ENCODE measurements around the gene TFG.

TFG gene

DNA sequence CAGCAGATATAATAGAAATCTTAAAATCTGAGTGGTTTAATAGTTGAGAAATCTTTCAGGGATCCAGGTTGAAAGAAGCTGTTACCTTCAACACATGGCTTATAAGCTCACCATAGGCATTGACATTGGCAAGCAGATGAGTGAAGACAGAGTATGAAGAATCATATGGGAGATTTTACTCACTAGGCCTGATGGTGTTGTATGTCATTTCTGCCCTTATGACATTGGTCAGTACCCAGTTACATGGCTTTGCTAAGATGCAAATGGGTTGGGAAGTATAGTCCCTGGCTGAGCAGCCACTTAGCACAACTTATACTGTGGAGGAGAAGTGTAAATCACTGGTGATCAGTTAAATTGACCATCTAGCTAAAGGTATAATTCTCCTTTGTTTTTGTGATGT is 5.9 kb downstream of the TFG start:
- TF ChIP-seq, protein P1, sequence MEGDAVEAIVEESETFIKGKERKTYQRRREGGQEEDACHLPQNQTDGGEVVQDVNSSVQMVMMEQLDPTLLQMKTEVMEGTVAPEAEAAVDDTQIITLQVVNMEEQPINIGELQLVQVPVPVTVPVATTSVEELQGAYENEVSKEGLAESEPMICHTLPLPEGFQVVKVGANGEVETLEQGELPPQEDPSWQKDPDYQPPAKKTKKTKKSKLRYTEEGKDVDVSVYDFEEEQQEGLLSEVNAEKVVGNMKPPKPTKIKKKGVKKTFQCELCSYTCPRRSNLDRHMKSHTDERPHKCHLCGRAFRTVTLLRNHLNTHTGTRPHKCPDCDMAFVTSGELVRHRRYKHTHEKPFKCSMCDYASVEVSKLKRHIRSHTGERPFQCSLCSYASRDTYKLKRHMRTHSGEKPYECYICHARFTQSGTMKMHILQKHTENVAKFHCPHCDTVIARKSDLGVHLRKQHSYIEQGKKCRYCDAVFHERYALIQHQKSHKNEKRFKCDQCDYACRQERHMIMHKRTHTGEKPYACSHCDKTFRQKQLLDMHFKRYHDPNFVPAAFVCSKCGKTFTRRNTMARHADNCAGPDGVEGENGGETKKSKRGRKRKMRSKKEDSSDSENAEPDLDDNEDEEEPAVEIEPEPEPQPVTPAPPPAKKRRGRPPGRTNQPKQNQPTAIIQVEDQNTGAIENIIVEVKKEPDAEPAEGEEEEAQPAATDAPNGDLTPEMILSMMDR (IDR thresholded peaks at IDR 0.05): no peak

DNA sequence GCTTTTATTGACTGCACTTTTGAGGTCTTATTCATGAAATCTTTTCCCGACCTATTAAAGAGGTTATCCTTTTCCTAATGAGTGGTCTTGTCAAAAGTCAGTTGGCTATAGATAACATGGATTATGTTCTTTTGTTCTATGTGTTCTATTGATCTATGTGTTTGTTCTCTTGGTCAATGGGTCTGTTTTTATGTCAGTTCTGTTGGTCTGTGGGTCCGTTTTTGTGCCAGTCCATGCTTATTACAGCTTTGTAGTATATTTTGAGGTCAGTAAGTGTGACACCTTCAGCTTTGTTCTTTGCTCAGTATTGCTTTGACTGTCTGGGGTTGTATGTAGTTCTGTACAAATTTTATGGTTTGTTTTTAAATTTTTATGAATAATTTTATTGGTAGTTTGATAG is 7.8 kb downstream of the TFG start:
- TF ChIP-seq, protein P1 (IDR thresholded peaks at IDR 0.05): no peak

DNA sequence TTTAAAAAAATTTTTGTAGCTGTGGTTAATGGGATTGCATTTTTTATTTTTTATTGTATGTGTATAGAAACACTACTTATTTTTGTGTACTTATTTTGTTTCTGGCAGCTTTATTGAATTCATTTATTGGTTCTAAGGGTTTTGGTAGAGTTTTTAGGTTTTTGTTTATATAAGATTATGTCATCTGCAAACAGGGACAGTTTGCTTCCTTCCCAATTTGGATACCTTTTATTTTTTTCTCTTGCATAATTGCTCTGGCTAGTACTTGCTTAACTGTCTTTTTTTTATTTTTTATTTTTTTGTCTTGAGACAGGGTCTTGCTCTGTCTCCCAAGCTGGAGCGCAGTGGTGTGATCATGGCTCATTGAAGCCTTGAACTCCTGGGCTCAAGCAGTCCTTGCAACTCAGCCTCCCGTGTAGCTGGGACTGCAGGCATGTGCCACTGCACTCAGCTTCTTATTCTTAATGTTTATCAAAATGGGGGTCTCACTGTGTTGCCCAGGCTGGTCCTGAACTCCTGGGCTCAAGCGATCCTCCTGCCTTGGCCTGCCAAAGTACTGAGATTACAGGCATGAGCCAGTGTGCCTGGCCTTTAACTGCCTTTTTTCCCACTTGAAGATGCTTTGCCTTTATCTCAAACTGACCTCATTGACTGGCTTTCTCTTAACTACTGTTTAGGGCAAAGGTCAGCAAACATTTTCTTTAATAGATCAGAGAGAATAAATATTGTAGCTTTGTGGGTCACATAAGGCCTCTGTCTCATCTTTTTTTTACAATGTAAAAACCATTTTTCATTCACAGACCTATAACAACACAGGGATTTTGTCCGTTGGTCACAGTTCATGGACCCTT is 8.6 kb downstream of the TFG start:
- TF ChIP-seq, protein P1 (IDR thresholded peaks at IDR 0.05): no peak

DNA sequence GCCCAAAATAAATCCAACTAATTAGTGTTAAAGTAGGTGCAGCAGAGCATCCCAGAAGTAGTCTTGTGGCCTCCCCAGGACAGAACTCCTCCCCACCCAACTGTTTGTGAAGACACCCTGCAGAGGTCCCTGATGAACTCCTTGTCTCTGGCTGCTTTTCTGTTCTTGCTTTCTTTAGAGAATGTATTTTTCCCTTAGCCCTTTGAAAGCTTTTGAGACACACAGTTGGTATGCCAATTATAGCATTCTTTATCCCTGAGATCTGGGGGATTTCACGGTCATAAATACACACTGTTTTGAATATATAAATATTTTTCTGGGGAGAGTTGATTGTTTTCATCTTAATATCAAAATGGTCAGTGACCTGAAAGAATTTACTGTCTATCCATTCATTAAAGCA is 9.8 kb downstream of the TFG start:
- TF ChIP-seq, protein P1 (IDR thresholded peaks at IDR 0.05): no peak

DNA sequence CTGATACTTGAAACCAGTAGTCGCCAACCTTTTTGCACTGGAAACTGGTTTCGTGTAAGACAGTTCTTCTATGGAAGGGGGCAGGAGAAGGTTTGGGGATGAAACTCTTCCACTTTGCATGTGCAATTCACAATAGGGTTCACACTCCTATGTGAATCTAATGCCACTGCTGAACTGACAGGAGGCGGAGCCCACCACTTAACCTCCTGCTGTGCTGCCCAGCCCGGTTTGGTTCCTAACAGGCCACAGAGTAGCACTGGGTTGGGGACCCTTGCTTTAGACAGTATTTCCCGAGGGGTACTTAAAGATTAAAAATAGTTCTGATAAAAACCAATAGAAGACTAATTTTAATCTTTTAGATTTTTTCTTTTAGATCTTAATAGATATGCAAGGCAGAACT is 11.1 kb downstream of the TFG start:
- TF ChIP-seq, protein P1 (IDR thresholded peaks at IDR 0.05): no peak

DNA sequence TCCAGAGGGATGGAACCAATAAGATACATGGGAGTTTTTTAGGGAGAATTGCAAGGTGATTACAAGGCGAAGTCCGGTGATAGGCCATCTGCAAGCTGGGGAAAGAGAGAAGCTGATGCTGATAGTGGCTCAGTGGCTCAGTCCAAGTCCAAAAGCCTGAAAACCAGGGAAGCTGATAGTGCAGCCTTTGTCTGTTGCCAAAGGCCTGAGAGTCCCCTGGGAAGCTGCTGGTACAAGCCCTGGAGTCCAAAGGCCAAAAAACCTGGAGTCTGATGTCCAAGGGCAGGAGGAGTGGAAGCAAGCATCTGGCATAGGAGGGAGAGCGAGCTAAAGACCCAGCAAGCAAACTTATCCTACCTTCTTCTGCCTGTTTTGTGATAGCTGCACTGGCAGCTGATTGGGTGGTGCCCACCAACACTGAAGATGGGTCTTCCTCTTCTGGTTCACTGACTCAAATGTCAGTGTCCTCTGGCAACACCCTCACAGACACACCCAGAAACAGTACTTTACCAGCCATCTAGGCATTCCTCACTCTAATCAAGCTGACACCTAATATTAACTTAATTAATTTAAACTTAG is 16.7 kb downstream of the TFG start:
- TF ChIP-seq, protein P1 (IDR thresholded peaks at IDR 0.05): no peak

DNA sequence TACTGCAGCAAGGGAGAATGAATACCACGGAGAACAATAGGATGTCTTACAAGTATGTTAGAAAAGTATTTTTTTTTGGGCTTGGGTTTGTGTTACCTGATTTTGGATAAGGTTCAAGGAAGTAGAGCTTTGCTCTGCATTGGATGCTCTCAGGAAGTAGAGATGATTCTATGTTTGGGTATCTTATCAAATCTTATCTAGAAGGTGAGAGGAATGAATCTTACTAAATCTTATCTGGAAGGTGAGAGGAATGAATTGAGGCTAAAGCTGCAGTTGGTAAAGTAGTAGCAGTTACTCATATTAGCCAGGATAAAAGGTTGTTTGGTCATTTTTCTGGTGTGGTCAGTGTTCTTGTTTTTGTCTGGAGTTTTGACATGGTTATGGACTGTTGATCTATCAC is 17.4 kb downstream of the TFG start:
- TF ChIP-seq, protein P1 (IDR thresholded peaks at IDR 0.05): no peak
